OCI-LY1 (cell line): ENCODE measurements around the gene ADORA3.

ENCODE experiments used
- H2AFZ ChIP-seq: fragments of 200-600 bp; sonication (generic), shearing (Covaris generic); 2 replicates; pipeline ENCODE4 v1.6.0; 2014; ENCODE audit warnings: antibody characterized with exemption, mild to moderate bottlenecking, low read length
- H3F3A ChIP-seq: fragments of 200-600 bp; sonication (generic), shearing (Covaris generic); 2 replicates; pipeline ENCODE4 v1.6.0; 2014; ENCODE audit warnings: mild to moderate bottlenecking, antibody characterized with exemption, low read length, moderate library complexity; ENCODE audit not compliant: insufficient read depth
- H3K27ac ChIP-seq: fragments of 200-600 bp; sonication (generic); 2 replicates; pipeline ENCODE4 v1.5.1; 2014; ENCODE audit warnings: low read length, mixed run types, mild to moderate bottlenecking, low read depth; ENCODE audit not compliant: poor library complexity, severe bottlenecking
- H3K27me3 ChIP-seq: fragments of 200-600 bp; sonication (generic); 2 replicates; pipeline ENCODE4 v1.6.0; 2014; ENCODE audit warnings: antibody characterized with exemption, mild to moderate bottlenecking, low read length, moderate library complexity; ENCODE audit not compliant: insufficient read depth
- H3K36me3 ChIP-seq: fragments of 200-600 bp; sonication (generic); 2 replicates; pipeline ENCODE4 v1.6.1; 2014; ENCODE audit warnings: mild to moderate bottlenecking, antibody characterized with exemption, low read length, moderate library complexity, mixed read lengths; ENCODE audit not compliant: insufficient read depth
- H3K4me1 ChIP-seq: fragments of 200-600 bp; sonication (generic); 2 replicates; pipeline ENCODE4 v1.5.1; 2014; ENCODE audit warnings: mild to moderate bottlenecking, low read length, moderate library complexity; ENCODE audit not compliant: insufficient read depth, severe bottlenecking
- H3K4me2 ChIP-seq: fragments of 200-600 bp; sonication (generic), shearing (Covaris generic); 2 replicates; pipeline ENCODE4 v1.6.1; 2014; ENCODE audit warnings: low read length
- H3K4me3 ChIP-seq: fragments of 200-600 bp; sonication (generic); 2 replicates; pipeline ENCODE4 v1.5.1; 2014; ENCODE audit warnings: low read length, low read depth, mild to moderate bottlenecking, mixed read lengths; ENCODE audit not compliant: poor library complexity, severe bottlenecking
- H3K79me2 ChIP-seq: fragments of 200-600 bp; shearing (Covaris generic); 2 replicates; pipeline ENCODE4 v1.6.1; 2016; ENCODE audit warnings: mixed run types, low read length, mixed read lengths; ENCODE audit not compliant: insufficient read depth
- H3K9ac ChIP-seq: fragments of 200-600 bp; sonication (generic), shearing (Covaris generic); 2 replicates; pipeline ENCODE4 v1.6.1; 2014; ENCODE audit warnings: mild to moderate bottlenecking, low read length, mixed read lengths
- H3K9me2 ChIP-seq: fragments of 200-600 bp; sonication (generic), shearing (Covaris generic); 2 replicates; pipeline ENCODE4 v1.6.1; 2014; ENCODE audit warnings: low read depth, mild to moderate bottlenecking, low read length, mixed read lengths
- H3K9me3 ChIP-seq: fragments of 200-600 bp; shearing (Covaris generic); 2 replicates; pipeline ENCODE4 v1.6.1; 2014; ENCODE audit warnings: low read length, mixed read lengths
- H4K20me1 ChIP-seq: fragments of 200-600 bp; sonication (generic), shearing (Covaris generic); 2 replicates; pipeline ENCODE4 v1.6.0; 2016; ENCODE audit warnings: mild to moderate bottlenecking, low read length; ENCODE audit not compliant: insufficient read depth
- EZH2 ChIP-seq: fragments of 200-600 bp; sonication (generic), shearing (Covaris generic); IDR thresholded peaks from 2 replicates; pipeline ENCODE4 v1.8.0; 2017; ENCODE audit warnings: borderline replicate concordance, mixed run types, mild to moderate bottlenecking, antibody characterized with exemption, low read length, moderate library complexity, mixed read lengths
- TF ChIP-seq, protein P1 (sequence below): fragments of 200-600 bp; sonication (generic), shearing (Covaris generic); IDR thresholded peaks from 2 replicates; pipeline ENCODE4 v1.5.1; 2017; ENCODE audit warnings: mild to moderate bottlenecking, antibody characterized with exemption, low read length, moderate library complexity, mixed read lengths

The ADORA3 gene

DNA sequence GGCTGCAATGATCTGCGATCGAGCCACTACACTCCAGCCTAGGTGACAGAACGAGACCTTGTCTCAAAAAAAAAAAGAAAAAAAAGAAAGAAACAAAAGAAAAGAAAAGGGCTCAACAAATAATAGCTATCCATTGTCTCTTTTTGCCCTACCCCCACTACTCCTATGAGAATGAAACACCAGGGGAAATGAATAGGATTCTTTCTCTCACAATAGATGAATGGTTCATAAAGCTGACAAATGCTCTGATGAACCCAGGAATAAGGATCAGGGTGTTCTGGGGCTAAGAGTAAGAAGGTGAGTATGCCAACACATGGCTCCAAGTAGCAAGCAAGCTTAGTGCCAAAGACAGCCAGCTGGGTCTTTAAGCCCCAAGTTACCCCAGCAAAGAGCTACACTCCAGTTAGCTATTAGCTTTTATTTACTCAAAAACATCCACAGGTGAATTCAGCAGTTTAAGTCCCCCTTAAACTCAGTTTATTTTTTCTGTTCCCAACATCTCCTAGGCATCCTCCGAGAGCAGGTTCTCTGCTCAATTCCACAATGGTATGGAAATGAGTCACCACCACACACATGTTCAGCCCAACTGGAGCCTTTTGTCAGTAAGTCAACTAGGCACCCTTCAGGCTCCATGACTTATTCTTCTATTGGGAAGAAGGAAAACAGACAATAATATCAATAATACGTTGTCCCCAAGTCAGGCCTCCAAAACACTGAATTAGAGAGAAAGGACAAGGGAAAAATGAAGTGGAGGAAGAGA lies 4.2 kb downstream of the ADORA3 start:
- H3K27ac ChIP-seq: no peak overlapping the region
- H2AFZ ChIP-seq: no peak overlapping the region
- no peaks in the 10 kb centered on the region for H3F3A ChIP-seq
- no peaks in the 10 kb centered on the region for H3K9me2 ChIP-seq
- H3K4me1 ChIP-seq: peaks cover 11% of the 10 kb centered on the region
- no peak overlapping the region for H3K9ac ChIP-seq
- no peak overlapping the region for H3K4me3 ChIP-seq
- H3K79me2 ChIP-seq: no peaks in the 10 kb centered on the region
- no peaks in the 10 kb centered on the region for H3K36me3 ChIP-seq
- peaks cover 7% of the 10 kb centered on the region; the same call in 1 of the 2 replicates for H3K27me3 ChIP-seq
- no peaks in the 10 kb centered on the region for H3K9me3 ChIP-seq
- TF ChIP-seq, protein P1, sequence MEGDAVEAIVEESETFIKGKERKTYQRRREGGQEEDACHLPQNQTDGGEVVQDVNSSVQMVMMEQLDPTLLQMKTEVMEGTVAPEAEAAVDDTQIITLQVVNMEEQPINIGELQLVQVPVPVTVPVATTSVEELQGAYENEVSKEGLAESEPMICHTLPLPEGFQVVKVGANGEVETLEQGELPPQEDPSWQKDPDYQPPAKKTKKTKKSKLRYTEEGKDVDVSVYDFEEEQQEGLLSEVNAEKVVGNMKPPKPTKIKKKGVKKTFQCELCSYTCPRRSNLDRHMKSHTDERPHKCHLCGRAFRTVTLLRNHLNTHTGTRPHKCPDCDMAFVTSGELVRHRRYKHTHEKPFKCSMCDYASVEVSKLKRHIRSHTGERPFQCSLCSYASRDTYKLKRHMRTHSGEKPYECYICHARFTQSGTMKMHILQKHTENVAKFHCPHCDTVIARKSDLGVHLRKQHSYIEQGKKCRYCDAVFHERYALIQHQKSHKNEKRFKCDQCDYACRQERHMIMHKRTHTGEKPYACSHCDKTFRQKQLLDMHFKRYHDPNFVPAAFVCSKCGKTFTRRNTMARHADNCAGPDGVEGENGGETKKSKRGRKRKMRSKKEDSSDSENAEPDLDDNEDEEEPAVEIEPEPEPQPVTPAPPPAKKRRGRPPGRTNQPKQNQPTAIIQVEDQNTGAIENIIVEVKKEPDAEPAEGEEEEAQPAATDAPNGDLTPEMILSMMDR: no peak
- no peak for TF ChIP-seq EZH2
- no peaks in the 10 kb centered on the region for H4K20me1 ChIP-seq
- H3K4me2 ChIP-seq: no peak overlapping the region

DNA sequence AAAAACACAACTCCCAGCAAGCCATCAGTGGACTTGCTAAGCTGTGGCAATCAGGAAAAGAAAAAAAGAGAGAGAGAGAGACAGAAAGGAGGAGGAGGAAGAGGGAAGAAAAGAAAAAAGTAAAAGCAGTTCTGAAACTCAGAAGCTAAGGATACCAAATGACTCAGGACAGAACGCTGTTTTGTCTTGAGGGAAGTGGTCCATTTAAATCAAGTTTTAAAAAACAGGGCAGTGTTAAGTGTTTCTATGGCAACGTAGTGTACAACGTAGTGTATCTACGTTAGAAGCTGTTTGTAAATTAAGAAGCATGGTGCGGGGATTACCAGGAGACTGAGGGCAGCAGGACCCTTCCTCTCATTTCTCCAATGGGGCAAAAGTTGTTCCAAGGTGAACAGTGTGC lies 5.8 kb downstream of the ADORA3 start:
- peaks cover 7% of the 10 kb centered on the region; the same call in 1 of the 2 replicates for H3K27me3 ChIP-seq
- no peaks in the 10 kb centered on the region for H3K79me2 ChIP-seq
- H3K4me2 ChIP-seq: no peak overlapping the region
- H3K4me1 ChIP-seq: no peaks in the 10 kb centered on the region
- TF ChIP-seq, protein P1: no peak
- no peak for TF ChIP-seq EZH2
- H3F3A ChIP-seq: no peaks in the 10 kb centered on the region
- H3K9me2 ChIP-seq: no peaks in the 10 kb centered on the region
- H3K9ac ChIP-seq: no peak overlapping the region
- no peaks in the 10 kb centered on the region for H3K9me3 ChIP-seq
- H2AFZ ChIP-seq: no peak overlapping the region
- no peak overlapping the region for H3K27ac ChIP-seq
- H3K36me3 ChIP-seq: no peaks in the 10 kb centered on the region
- no peaks in the 10 kb centered on the region for H4K20me1 ChIP-seq
- no peak overlapping the region for H3K4me3 ChIP-seq

DNA sequence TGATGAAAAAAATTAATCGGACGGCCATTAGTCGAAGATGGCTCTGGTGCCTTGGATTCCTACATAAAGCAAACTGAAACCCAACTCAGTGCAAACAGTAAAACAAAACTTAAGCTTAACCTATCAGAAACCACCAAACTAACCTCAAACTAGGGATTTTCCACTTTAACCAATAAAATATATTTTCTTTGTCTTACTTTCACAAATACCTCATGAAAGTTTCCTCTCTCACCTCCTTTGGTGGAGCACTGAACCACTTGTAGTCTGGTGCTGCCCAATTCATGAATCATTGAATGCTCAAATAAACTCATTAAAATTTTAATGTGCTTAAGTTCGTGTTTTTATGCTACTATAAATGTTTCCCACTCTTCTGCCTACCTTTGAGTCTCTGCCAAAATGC lies 7.0 kb downstream of the ADORA3 start:
- no peak for TF ChIP-seq EZH2
- TF ChIP-seq, protein P1: no peak
- Histone ChIP-seq H3K4me1 (no peaks in the 10 kb centered on the region), H3F3A (no peaks in the 10 kb centered on the region), H3K27ac (no peak overlapping the region), H3K9ac (no peak overlapping the region), H3K4me3 (no peak overlapping the region), H3K9me2 (no peaks in the 10 kb centered on the region), H2AFZ (no peak overlapping the region), H3K79me2 (no peaks in the 10 kb centered on the region), H3K27me3 (peaks cover 7% of the 10 kb centered on the region; the same call in 1 of the 2 replicates), H4K20me1 (no peaks in the 10 kb centered on the region), H3K4me2 (no peak overlapping the region), H3K36me3 (no peaks in the 10 kb centered on the region), H3K9me3 (no peaks in the 10 kb centered on the region)
